ENCODE measurements around the gene RPS6KB1. TPM values are rescaled to one million over a fixed set of nuclear protein-coding genes. Genes with fewer than 3 reads are reported as not detected.
"Not testable (repeated sequence)": the region's sequence is repeated elsewhere in the genome, so short reads cannot be mapped to it uniquely, and the experiment has no call there.

Gene RPS6KB1
- total RNA-seq, 2 experiments from 2014 or later = 41.6 to 44.8 TPM

- no peaks in the 10 kb centered on the region for H3K27me3 Mint-ChIP-seq
- DNase-seq = peak; percentile 84
- H3K27ac Mint-ChIP-seq = peak overlapping the region; percentile 84
- ChIA-PET CTCF (interaction anchor here (0.7 to 1.7 kb wide), 11 partner anchors 16 to 119 kb away, joined by 3 to 10 read pairs (median 3); no protein-coding TSS in a partner anchor), POLR2A (interaction anchor here (0.6 to 2.7 kb wide), 6 partner anchors 10 to 101 kb away, joined by 3 to 10 read pairs (median 4); no protein-coding TSS in a partner anchor)
- intact Hi-C loops (cut with micrococcal nuclease) = loop anchor here (1.0 kb wide), 3 partner anchors 10 to 100 kb away; no protein-coding TSS in a partner anchor
- H3K4me1 Mint-ChIP-seq (ENCODE audit: low read depth) = peaks cover 48% of the 10 kb centered on the region
- peak overlapping the region; percentile 12 for H3K4me3 Mint-ChIP-seq
- peaks cover 2% of the 10 kb centered on the region for H3K9me3 Mint-ChIP-seq
- peaks cover 2% of the 10 kb centered on the region for H3K36me3 Mint-ChIP-seq
These were observed 39.6 kb upstream of the RPS6KB1 start for GRCh38 chr17:59853168-59853918.

DNA sequence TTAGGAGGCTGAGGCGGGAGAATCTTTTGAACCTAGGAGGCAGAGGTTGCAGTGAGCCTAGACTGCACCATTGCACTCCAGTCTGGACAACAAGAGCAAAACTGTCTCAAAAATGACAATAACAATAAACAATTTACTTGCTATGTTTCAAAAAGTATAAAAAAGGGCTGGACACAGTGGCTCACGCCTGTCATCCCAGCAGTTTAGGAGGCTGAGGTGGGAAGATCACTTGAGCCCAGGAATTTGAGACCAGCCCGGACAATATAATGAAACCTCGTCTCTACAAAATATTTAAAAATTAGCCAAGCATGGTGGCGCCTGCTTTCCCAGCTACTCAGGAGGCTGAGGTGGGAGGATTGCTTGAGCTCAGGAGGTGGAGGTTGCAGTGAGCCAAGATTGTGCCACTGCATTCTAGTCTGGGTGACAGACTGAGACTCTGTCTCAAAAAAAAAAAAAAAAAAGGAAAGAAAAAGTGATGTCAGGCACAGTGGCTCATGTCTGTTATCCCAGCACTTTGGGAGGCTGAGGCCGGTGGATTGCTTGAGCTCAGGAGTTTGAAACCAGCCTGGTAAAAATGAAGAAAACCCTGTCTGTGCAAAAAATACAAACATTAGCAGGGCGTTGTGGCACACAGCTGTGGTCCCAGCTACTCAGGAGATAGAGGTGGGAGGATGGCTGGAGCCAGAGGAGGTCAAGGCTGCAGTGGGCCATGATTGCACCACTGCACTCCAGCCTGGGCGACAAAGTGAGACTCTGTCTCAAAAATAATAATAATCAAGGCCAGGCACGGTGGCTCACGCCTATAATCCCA lies 38.8 kb upstream of the RPS6KB1 start:
- not testable (repeated sequence) for DNase-seq, H3K36me3 Mint-ChIP-seq, H3K27ac Mint-ChIP-seq, H3K27me3 Mint-ChIP-seq, H3K4me3 Mint-ChIP-seq, H3K9me3 Mint-ChIP-seq
- CTCF ChIA-PET = interaction anchor here (0.7 to 1.7 kb wide), 13 partner anchors 16 to 120 kb away, joined by 3 to 10 read pairs (median 3); no protein-coding TSS in a partner anchor
- POLR2A ChIA-PET = interaction anchor here (0.7 to 2.7 kb wide), 5 partner anchors 12 to 102 kb away, joined by 3 to 10 read pairs (median 4); no protein-coding TSS in a partner anchor
- peaks cover 42% of the 10 kb centered on the region for H3K4me1 Mint-ChIP-seq (ENCODE audit: low read depth)
- intact Hi-C loops (cut with micrococcal nuclease) = loop anchor here (1.0 kb wide), 3 partner anchors 11 to 101 kb away; no protein-coding TSS in a partner anchor

DNA sequence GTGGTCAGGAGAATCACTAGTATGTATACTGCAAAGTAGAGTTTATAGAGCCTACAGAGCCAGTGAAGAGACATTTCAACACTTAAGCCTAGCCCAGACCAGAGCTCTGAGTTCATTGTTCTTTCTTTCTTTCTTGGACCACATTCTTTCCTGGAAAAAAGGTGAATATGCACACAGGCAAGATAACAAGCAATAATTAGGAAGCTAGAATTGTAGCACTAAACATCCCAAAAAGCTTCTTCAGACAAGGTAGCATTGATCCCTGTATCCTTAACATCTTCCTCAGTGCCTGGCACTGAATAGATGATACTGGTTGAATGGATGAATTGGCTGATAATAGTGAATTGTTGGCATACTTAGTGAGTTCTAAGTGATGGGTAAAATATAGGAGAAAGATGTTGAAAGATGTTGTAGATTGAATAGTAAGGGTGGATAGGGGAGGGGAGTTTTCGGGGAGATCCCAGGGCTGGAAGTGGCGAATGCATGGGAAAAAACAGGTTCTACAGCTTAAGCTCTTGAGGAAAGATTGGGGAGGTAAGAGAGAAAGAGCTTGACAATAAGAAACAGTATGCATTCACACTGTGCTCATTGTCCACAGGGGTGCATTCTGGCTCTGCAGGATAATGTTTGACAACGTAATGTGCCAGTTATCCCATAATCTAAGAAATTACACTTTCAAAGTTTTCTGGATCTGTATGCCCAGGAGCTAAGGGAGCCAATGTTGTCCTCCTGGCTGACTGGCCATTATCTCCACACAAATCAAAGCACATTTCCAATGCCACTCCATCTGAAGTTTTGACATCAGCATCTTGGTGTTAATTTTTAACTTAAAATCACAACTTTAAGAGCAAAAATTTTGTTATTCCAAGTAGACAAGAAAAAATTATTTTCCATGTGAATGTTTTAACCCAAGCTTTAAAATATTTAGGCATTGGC lies 35.8 kb upstream of the RPS6KB1 start:
- Mint-ChIP-seq H3K36me3 (peaks cover 7% of the 10 kb centered on the region), H3K9me3 (peaks cover 2% of the 10 kb centered on the region), H3K4me3 (no peak overlapping the region), H3K27me3 (no peaks in the 10 kb centered on the region), H3K27ac (no peak overlapping the region), H3K4me1 (ENCODE audit: low read depth) (peaks cover 30% of the 10 kb centered on the region)
- ChIA-PET POLR2A (no interaction called here), CTCF (interaction anchor here (1.0 to 2.5 kb wide), 5 partner anchors 57 to 180 kb away, joined by 3 to 12 read pairs (median 5); partner anchors contain the start of genes PTRH2 and VMP1)
- DNase-seq = no peak
- intact Hi-C loops (cut with micrococcal nuclease) = no loop called here

DNA sequence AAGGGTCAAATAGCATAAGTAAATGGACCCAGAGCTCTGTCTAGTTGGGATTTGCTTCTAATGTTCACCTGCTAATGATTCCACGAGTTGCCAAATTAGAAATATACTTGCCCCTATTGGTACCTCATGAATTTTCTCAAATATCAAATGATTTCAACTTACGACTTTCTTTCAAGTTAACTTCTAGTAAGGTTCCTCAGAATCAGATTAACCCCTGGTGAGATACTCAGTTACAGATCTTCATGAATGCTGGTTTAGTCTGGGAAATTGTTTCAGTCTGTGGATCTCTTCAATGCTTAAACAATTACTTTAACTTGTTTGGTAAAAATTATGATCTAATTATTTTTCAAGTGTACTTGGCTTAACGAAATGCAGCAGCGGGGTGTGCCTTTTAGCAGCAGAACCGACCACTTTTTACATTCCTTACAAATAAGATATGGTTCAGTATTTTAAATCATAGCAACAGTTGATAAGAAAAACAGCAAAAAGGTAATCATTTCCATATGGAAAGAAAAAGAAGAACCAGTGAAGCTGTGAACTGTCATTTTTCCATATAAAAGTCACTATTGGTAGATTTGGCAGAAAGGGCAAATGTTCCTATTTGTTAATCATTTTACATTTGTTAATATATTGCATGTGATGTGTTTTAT lies 34.6 kb upstream of the RPS6KB1 start:
- intact Hi-C loops (cut with micrococcal nuclease) = no loop called here
- POLR2A ChIA-PET = interaction anchor here (0.6 to 3.5 kb wide), 4 partner anchors 12 to 107 kb away, joined by 3 to 13 read pairs (median 7); no protein-coding TSS in a partner anchor
- H3K9me3 Mint-ChIP-seq = no peaks in the 10 kb centered on the region
- H3K4me3 Mint-ChIP-seq = no peak overlapping the region
- no peak for DNase-seq
- H3K36me3 Mint-ChIP-seq = peaks cover 10% of the 10 kb centered on the region
- no peaks in the 10 kb centered on the region for H3K27me3 Mint-ChIP-seq
- no peak overlapping the region for H3K27ac Mint-ChIP-seq
- peaks cover 18% of the 10 kb centered on the region for H3K4me1 Mint-ChIP-seq (ENCODE audit: low read depth)
- CTCF ChIA-PET = interaction anchor here (0.6 to 2.5 kb wide), 14 partner anchors 11 to 179 kb away, joined by 3 to 22 read pairs (median 4); partner anchors contain the start of genes PTRH2 and VMP1

DNA sequence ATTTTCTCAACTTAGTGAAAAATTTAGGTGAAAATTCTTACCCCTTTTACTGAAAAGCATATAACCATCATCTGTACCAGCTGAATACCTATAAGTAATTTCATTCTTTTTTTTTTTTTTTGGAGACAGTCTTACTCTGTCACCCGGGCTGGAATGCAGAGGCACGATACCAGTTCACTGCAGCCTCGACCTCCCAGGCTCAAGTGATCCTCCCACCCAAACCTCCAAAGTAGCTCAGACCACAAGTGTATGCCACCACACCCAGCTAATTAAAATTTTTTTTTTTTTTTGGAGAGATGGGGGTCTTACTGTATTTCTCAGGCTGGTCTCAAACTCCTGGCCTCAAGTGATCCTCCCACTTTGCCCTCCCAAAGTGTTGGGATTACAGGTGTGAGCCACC lies 34.0 kb upstream of the RPS6KB1 start:
- peak overlapping the region; percentile 13 for H3K27ac Mint-ChIP-seq
- peaks cover 15% of the 10 kb centered on the region for H3K4me1 Mint-ChIP-seq (ENCODE audit: low read depth)
- no peaks in the 10 kb centered on the region for H3K9me3 Mint-ChIP-seq
- ChIA-PET CTCF (interaction anchor here (0.6 to 2.5 kb wide), 23 partner anchors 10 to 337 kb away, joined by 3 to 22 read pairs (median 3); partner anchors contain the start of genes PTRH2 and VMP1), POLR2A (interaction anchor here (0.6 to 3.5 kb wide), 5 partner anchors 10 to 107 kb away, joined by 3 to 13 read pairs (median 5); no protein-coding TSS in a partner anchor)
- peaks cover 13% of the 10 kb centered on the region for H3K36me3 Mint-ChIP-seq
- no peak for DNase-seq
- H3K4me3 Mint-ChIP-seq = no peak overlapping the region
- no peaks in the 10 kb centered on the region for H3K27me3 Mint-ChIP-seq
- intact Hi-C loops (cut with micrococcal nuclease) = loop anchor here (1.0 kb wide), 1 partner anchor 106 kb away; no protein-coding TSS in a partner anchor

GRCh38 chr17:59859444-59860025 lies 33.4 kb upstream of the RPS6KB1 start:
- H3K36me3 Mint-ChIP-seq = peaks cover 13% of the 10 kb centered on the region
- CTCF ChIA-PET = interaction anchor here (0.6 to 2.5 kb wide), 29 partner anchors 10 to 548 kb away, joined by 3 to 22 read pairs (median 3); partner anchors contain the start of genes PTRH2 and VMP1
- H3K4me3 Mint-ChIP-seq = no peak overlapping the region
- peaks cover 15% of the 10 kb centered on the region for H3K4me1 Mint-ChIP-seq (ENCODE audit: low read depth)
- POLR2A ChIA-PET = interaction anchor here (1.1 to 3.5 kb wide), 5 partner anchors 11 to 108 kb away, joined by 4 to 13 read pairs (median 5); partner anchors contain the start of genes RPS6KB1 and TUBD1
- H3K27me3 Mint-ChIP-seq = no peaks in the 10 kb centered on the region
- no peaks in the 10 kb centered on the region for H3K9me3 Mint-ChIP-seq
- intact Hi-C loops (cut with micrococcal nuclease) = loop anchor here (1.0 kb wide), 1 partner anchor 106 kb away; no protein-coding TSS in a partner anchor
- DNase-seq = no peak
- peak overlapping the region; percentile 50 for H3K27ac Mint-ChIP-seq

DNA sequence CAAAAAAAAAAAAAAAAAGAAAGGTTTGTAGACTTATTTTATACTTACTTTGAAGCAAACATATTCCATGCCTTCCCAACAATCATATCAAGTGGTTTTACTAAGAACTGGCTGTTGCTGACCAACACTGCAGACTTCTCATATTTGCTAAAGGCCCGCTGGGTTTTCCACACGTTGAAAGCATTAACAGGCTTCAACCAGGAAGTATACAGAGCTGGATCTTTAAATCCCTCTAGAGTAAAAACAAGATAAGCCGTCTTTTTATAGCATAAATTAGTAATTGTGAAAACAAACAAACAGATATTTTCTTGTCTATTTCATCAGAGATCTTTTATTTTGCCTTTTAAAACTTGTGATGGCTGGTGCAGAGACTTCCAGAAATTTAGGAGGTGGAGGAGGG lies 29.3 kb upstream of the RPS6KB1 start:
- Mint-ChIP-seq H3K9me3 (no peaks in the 10 kb centered on the region), H3K27ac (no peak overlapping the region), H3K27me3 (no peaks in the 10 kb centered on the region), H3K36me3 (peaks cover 23% of the 10 kb centered on the region), H3K4me3 (no peak overlapping the region), H3K4me1 (ENCODE audit: low read depth) (peaks cover 2% of the 10 kb centered on the region)
- DNase-seq = no peak
- ChIA-PET POLR2A (interaction anchor here (0.6 kb wide), 1 partner anchor 114 kb away, joined by 3 read pairs; no protein-coding TSS in a partner anchor), CTCF (no interaction called here)
- intact Hi-C loops (cut with micrococcal nuclease) = no loop called here

- CTCF ChIA-PET = interaction anchor here (1.1 to 1.4 kb wide), 2 partner anchors 11 to 17 kb away, joined by 3 to 4 read pairs; no protein-coding TSS in a partner anchor
- H3K27ac Mint-ChIP-seq = no peak overlapping the region
These were observed 23.0 kb upstream of the RPS6KB1 start for GRCh38 chr17:59869941-59870218.

GRCh38 chr17:59870482-59870881 lies 22.4 kb upstream of the RPS6KB1 start:
- Mint-ChIP-seq H3K4me3 (no peak overlapping the region), H3K27ac (no peak overlapping the region), H3K27me3 (no peaks in the 10 kb centered on the region), H3K4me1 (ENCODE audit: low read depth) (no peaks in the 10 kb centered on the region), H3K36me3 (peaks cover 17% of the 10 kb centered on the region), H3K9me3 (no peaks in the 10 kb centered on the region)
- CTCF ChIA-PET = interaction anchor here (0.7 to 1.1 kb wide), 2 partner anchors 11 to 17 kb away, joined by 3 read pairs; no protein-coding TSS in a partner anchor
- POLR2A ChIA-PET = interaction anchor here (1.0 kb wide), 1 partner anchor 118 kb away, joined by 3 read pairs; no protein-coding TSS in a partner anchor
- intact Hi-C loops (cut with micrococcal nuclease) = no loop called here
- DNase-seq = no peak

More at GRCh38 chr17:59869941-59870218, 23.0 kb upstream of the RPS6KB1 start:
- Mint-ChIP-seq H3K4me3 (no peak overlapping the region), H3K36me3 (peaks cover 19% of the 10 kb centered on the region), H3K4me1 (ENCODE audit: low read depth) (no peaks in the 10 kb centered on the region), H3K9me3 (no peaks in the 10 kb centered on the region), H3K27me3 (no peaks in the 10 kb centered on the region)
- POLR2A ChIA-PET = interaction anchor here (1.0 to 1.2 kb wide), 2 partner anchors 117 to 118 kb away, joined by 3 read pairs; no protein-coding TSS in a partner anchor
- intact Hi-C loops (cut with micrococcal nuclease) = no loop called here
- no peak for DNase-seq

GRCh38 chr17:59872351-59872750 lies 20.6 kb upstream of the RPS6KB1 start:
- H3K36me3 Mint-ChIP-seq = peaks cover 16% of the 10 kb centered on the region
- POLR2A ChIA-PET = interaction anchor here (0.5 kb wide), 1 partner anchor 47 kb away, joined by 3 read pairs; no protein-coding TSS in a partner anchor

More at GRCh38 chr17:59872351-59872750, 20.6 kb upstream of the RPS6KB1 start:
- intact Hi-C loops (cut with micrococcal nuclease) = no loop called here
- H3K9me3 Mint-ChIP-seq = no peaks in the 10 kb centered on the region
- H3K4me1 Mint-ChIP-seq (ENCODE audit: low read depth) = no peaks in the 10 kb centered on the region
- H3K27ac Mint-ChIP-seq = no peak overlapping the region
- DNase-seq = no peak
- CTCF ChIA-PET = interaction anchor here (1.2 kb wide), 1 partner anchor 125 kb away, joined by 4 read pairs; no protein-coding TSS in a partner anchor
- H3K27me3 Mint-ChIP-seq = no peaks in the 10 kb centered on the region
- no peak overlapping the region for H3K4me3 Mint-ChIP-seq

All from activated CD4-positive, alpha-beta memory T cell treated with anti-CD3 and anti-CD28 coated beads for 36 hours (primary cell).